Brain microvascular endothelial cell (primary cell): ENCODE results near the gene EPHB2.

Experiments used
- DNase-seq: peaks from one replicate; pipeline ENCODE4 v3.0.0-alpha.2; 2020
- H3K27ac ChIP-seq: fragments of 250-450 bp; sonication (Bioruptor Pico); 2 replicates; pipeline ENCODE4 v1.5.1; 2020; ENCODE audit warnings: mild to moderate bottlenecking, moderate library complexity
- H3K27me3 ChIP-seq: fragments of 250-450 bp; sonication (Bioruptor Pico); replicated peaks from 2 replicates; pipeline ENCODE4 v1.5.1; 2020; ENCODE audit warnings: mild to moderate bottlenecking
- H3K36me3 ChIP-seq: fragments of 250-450 bp; sonication (Bioruptor Pico); replicated peaks from 2 replicates; pipeline ENCODE4 v1.5.1; 2020; ENCODE audit warnings: mild to moderate bottlenecking
- H3K4me3 ChIP-seq: 2 replicates; pipeline ENCODE4 v1.5.1; 2011; ENCODE audit warnings: low read depth, mild to moderate bottlenecking, control low read depth, low read length, moderate library complexity
- CTCF ChIP-seq: IDR thresholded peaks from 2 replicates; pipeline ENCODE4 v1.5.1; 2011; ENCODE audit warnings: low read depth, mild to moderate bottlenecking, moderate library complexity, low read length, control low read depth, inconsistent platforms; ENCODE audit errors: missing control alignments
- in situ Hi-C: cut with HindIII; loops from 2 replicates; pipeline ENCODE4 v1.10.0; 2017; ENCODE audit warnings: low sequenced_read_pairs, low pct_ligation_motif_present

The EPHB2 gene

GRCh38 chr1:22916471-22916820, 205.8 kb downstream of the EPHB2 start:
- H3K4me3 ChIP-seq, result no peak overlapping the region
- in situ Hi-C loops, result no loop called here

GRCh38 chr1:22917989-22918388, 207.3 kb downstream of the EPHB2 start:
- no peaks in the 10 kb centered on the region for H3K36me3 ChIP-seq
- H3K27ac ChIP-seq, result no peak overlapping the region
- no peak overlapping the region for H3K4me3 ChIP-seq
- no peaks in the 10 kb centered on the region for H3K27me3 ChIP-seq
- no peak for TF ChIP-seq CTCF
- DNase-seq, result no peak
- in situ Hi-C loops, result no loop called here

More at GRCh38 chr1:22916471-22916820, 205.8 kb downstream of the EPHB2 start:
- no peak overlapping the region for H3K27ac ChIP-seq
- TF ChIP-seq CTCF, result no peak
- no peak for DNase-seq
- no peaks in the 10 kb centered on the region for H3K27me3 ChIP-seq
- H3K36me3 ChIP-seq, result no peaks in the 10 kb centered on the region

DNA sequence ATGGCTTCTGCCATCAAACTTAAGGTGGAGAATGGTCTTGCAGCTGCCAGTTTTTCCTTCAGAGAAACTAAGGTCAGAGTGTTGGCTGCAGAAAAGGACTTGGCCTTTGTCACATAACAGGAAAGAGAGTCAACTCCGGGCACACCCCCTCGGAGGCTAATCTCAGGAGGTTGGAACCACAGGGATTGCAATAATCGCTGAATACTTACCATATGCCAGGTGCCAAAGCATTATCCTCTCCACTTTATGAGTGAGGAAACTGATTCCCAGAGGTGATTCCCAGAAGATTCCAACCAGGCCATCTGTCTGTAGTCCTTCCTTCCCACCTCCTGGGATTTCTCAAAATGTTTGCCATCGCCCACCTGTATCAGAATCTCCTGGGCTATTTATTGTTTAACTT, 208.0 kb downstream of the EPHB2 start:
- H3K36me3 ChIP-seq, result no peaks in the 10 kb centered on the region
- H3K4me3 ChIP-seq, result no peak overlapping the region
- TF ChIP-seq CTCF, result no peak
- in situ Hi-C loops, result no loop called here
- no peak overlapping the region for H3K27ac ChIP-seq
- DNase-seq, result no peak
- H3K27me3 ChIP-seq, result no peaks in the 10 kb centered on the region

GRCh38 chr1:22919341-22920025, 208.8 kb downstream of the EPHB2 start:
- Histone ChIP-seq H3K27me3 (no peaks in the 10 kb centered on the region), H3K36me3 (no peaks in the 10 kb centered on the region), H3K4me3 (no peak overlapping the region), H3K27ac (no peak overlapping the region)
- DNase-seq, result no peak
- TF ChIP-seq CTCF, result no peak
- in situ Hi-C loops, result no loop called here

DNA sequence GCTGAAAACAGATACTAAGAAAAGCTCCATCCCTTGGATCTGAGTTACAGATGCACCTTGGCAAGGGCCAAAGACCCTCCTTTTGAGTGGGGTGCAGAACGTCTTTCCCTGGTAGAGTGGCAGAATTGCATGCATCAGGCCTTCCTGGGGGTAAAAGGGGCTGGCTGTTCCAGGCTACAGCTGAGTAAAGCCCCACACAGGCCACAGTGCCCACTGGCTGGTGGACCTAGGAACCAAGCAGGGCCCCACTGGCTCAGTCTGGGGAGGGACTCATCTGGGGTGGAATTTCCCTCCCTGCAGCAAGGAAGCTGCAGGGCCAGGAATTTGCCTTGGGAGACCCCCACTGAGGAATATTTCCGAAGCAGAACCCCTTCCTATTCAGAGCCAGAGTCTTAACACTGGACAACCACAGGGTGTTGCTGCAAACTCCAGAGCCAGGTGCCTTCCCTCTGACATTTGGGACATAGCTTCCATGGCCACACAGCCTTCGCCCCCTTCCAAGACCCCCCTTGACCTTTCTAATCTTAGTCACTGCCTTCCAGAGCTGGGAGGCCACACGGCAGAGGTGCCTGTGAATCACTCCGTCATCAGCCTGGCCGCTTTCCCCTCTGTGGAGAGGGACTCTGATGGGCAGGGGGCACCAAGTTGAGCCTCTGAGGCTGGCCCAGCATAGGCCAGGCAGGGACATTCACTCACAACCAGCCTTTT, 209.5 kb downstream of the EPHB2 start:
- no peak for DNase-seq
- no peak overlapping the region for H3K27ac ChIP-seq
- no peak overlapping the region for H3K4me3 ChIP-seq
- H3K36me3 ChIP-seq, result no peaks in the 10 kb centered on the region
- in situ Hi-C loops, result no loop called here
- no peak for TF ChIP-seq CTCF
- H3K27me3 ChIP-seq, result no peaks in the 10 kb centered on the region
